CD14-positive monocyte (primary cell): ENCODE data around the gene C1orf105. TPM values are rescaled to one million over a fixed set of nuclear protein-coding genes. Genes with fewer than 3 reads are reported as not detected.

Source experiments
- DNase-seq, 3 donors: peaks; one replicate each; pipeline ENCODE4 v3.0.0-alpha.2; 2011 to 2022
- H2AFZ ChIP-seq: 2 replicates; pipeline ENCODE4 v1.6.0; 2012; ENCODE audit warnings: mild to moderate bottlenecking, low read depth, low read length, inconsistent platforms; ENCODE audit not compliant: insufficient read depth, poor library complexity, severe bottlenecking
- H3K27ac ChIP-seq, 2 donors: 1 replicate in 1 of 2; 2 replicates in 1 of 2; pipeline ENCODE4 v1.5.1; 2012 to 2013; ENCODE audit warnings: low read length in 2 of 2, control low read depth in 1 of 2, inconsistent platforms in 1 of 2, low read depth in 1 of 2, mild to moderate bottlenecking in 1 of 2
- H3K27me3 ChIP-seq, 2 donors: one replicate each; pipeline versions ENCODE4 v1.6.0 to v1.6.1; 2011 to 2013; ENCODE audit warnings: low read length in 2 of 2; ENCODE audit not compliant: control insufficient read depth in 2 of 2, insufficient read depth in 2 of 2
- H3K36me3 ChIP-seq, 2 donors: replicated peaks in 1 of 2; 1 replicate in 1 of 2; 2 replicates in 1 of 2; pipeline versions ENCODE4 v1.5.1 to v1.6.1; 2012 to 2013; ENCODE audit warnings: low read length in 2 of 2, control low read depth in 1 of 2, inconsistent platforms in 1 of 2, mild to moderate bottlenecking in 1 of 2; ENCODE audit not compliant: insufficient read depth in 2 of 2, control insufficient read depth in 1 of 2
- H3K4me1 ChIP-seq, 2 donors: 1 replicate in 1 of 2; 2 replicates in 1 of 2; pipeline versions ENCODE4 v1.5.1 to v1.6.1; 2012 to 2013; ENCODE audit warnings: low read length in 2 of 2, control low read depth in 1 of 2, inconsistent platforms in 1 of 2, mild to moderate bottlenecking in 1 of 2, moderate library complexity in 1 of 2; ENCODE audit not compliant: insufficient read depth in 2 of 2, control insufficient read depth in 1 of 2
- H3K4me2 ChIP-seq: replicated peaks from 2 replicates; pipeline ENCODE3; 2012; ENCODE audit warnings: low read length, moderate library complexity, mild to moderate bottlenecking; ENCODE audit not compliant: poor library complexity, severe bottlenecking; ENCODE audit errors: extremely low read depth
- H3K4me3 ChIP-seq, 3 experiments: fragments of 200-600 bp in 1 of 3; sonication (generic) in 1 of 3; replicated peaks in 1 of 3; 1 replicate in 2 of 3; 2 replicates in 1 of 3; pipeline ENCODE4 v1.5.1; 2011 to 2013; ENCODE audit warnings: low read length in 3 of 3, mild to moderate bottlenecking in 3 of 3, control low read depth in 2 of 3, low read depth in 2 of 3, inconsistent platforms in 1 of 3, moderate library complexity in 1 of 3
- H3K79me2 ChIP-seq: 2 replicates; pipeline ENCODE4 v1.6.0; 2012; ENCODE audit warnings: mild to moderate bottlenecking, control low read depth, inconsistent platforms, low read length, moderate library complexity; ENCODE audit not compliant: insufficient read depth
- H3K9ac ChIP-seq: 2 replicates; pipeline ENCODE4 v1.6.0; 2017; ENCODE audit warnings: low read length, mild to moderate bottlenecking; ENCODE audit not compliant: insufficient read depth, poor library complexity, severe bottlenecking
- H3K9me3 ChIP-seq, 2 donors: replicated peaks in 1 of 2; 1 replicate in 1 of 2; 2 replicates in 1 of 2; pipeline versions ENCODE4 v1.5.1 to v1.6.1; 2012 to 2013; ENCODE audit warnings: low read length in 2 of 2, control low read depth in 1 of 2; ENCODE audit not compliant: control insufficient read depth in 1 of 2, insufficient read depth in 1 of 2
- H4K20me1 ChIP-seq: 2 replicates; pipeline ENCODE4 v1.6.0; 2012; ENCODE audit warnings: mild to moderate bottlenecking, low read length, control low read depth, moderate library complexity; ENCODE audit not compliant: insufficient read depth
- H3K27ac Mint-ChIP-seq, 7 donors: one replicate each; pipeline ENCODE4 v1.8.0; 2020; ENCODE audit warnings: mild to moderate bottlenecking in 7 of 7, mixed read lengths in 7 of 7, moderate library complexity in 6 of 7, inconsistent platforms in 2 of 7
- H3K27me3 Mint-ChIP-seq, 3 donors: one replicate each; pipeline ENCODE4 v1.8.0; 2021 to 2022; ENCODE audit warnings: low read depth in 3 of 3, mild to moderate bottlenecking in 3 of 3, mixed read lengths in 3 of 3, moderate library complexity in 3 of 3, inconsistent platforms in 1 of 3
- H3K36me3 Mint-ChIP-seq, 2 donors: one replicate each; pipeline ENCODE4 v1.8.0; 2020; ENCODE audit warnings: mixed read lengths in 2 of 2, inconsistent platforms in 1 of 2, mild to moderate bottlenecking in 1 of 2
- H3K4me1 Mint-ChIP-seq: one replicate; pipeline ENCODE4 v1.8.0; 2020; ENCODE audit warnings: mild to moderate bottlenecking, mixed read lengths
- H3K4me3 Mint-ChIP-seq, 2 donors: one replicate each; pipeline ENCODE4 v1.8.0; 2020; ENCODE audit warnings: mild to moderate bottlenecking in 2 of 2, mixed read lengths in 2 of 2, moderate library complexity in 1 of 2
- H3K9me3 Mint-ChIP-seq, 7 donors: one replicate each; pipeline ENCODE4 v1.8.0; 2020 to 2022; ENCODE audit warnings: mixed read lengths in 7 of 7, mild to moderate bottlenecking in 6 of 7, moderate library complexity in 6 of 7, inconsistent platforms in 2 of 7
- CTCF ChIP-seq: fragments of 200-600 bp; IDR thresholded peaks from one replicate; pipeline ENCODE4 v1.8.0; 2022; ENCODE audit warnings: antibody characterized with exemption, mild to moderate bottlenecking
- WGBS: methylation state at CpG from one replicate; pipeline ENCODE4 v1.1.5; 2013; ENCODE audit warnings: missing lambda C conversion rate; ENCODE audit not compliant: insufficient coverage; 5-methylcytosine and 5-hydroxymethylcytosine counted together
- intact Hi-C, 2 donors: fragments of 100-400 bp; cut with micrococcal nuclease; formaldehyde crosslinking; loops; one replicate each; pipeline versions ENCODE4 v1.15.0 to v1.15.1; 2023
- polyA plus RNA-seq, 3 donors: library from polyadenylated mRNA; depleted of rRNA in 1 of 3; unstranded in 2 of 3; stranded (reverse) in 1 of 3; fragments of 300-500 nt in 2 of 3; fragments of >200 nt in 1 of 3; fragmentation: Illumina TruSeq in 2 of 3; gene quantifications; 1 replicate in 2 of 3; 2 replicates in 1 of 3; pipeline ENCODE4 v1.2.3, GENCODE V29; 2012 to 2021

The C1orf105 gene
- polyA plus RNA-seq, 3 donors, result not detected

GRCh38 chr1:172477216-172477615 lies 56.7 kb downstream of the C1orf105 start:
- Histone ChIP-seq H3K9me3 (no peaks in the 10 kb centered on the region), H3K9ac (no peak overlapping the region), H3K4me2 (no peak overlapping the region), H3K27ac (no peak overlapping the region), H3K79me2 (no peaks in the 10 kb centered on the region), H3K27me3 (no peaks in the 10 kb centered on the region), H2AFZ (no peak overlapping the region), H3K4me3 (no peak overlapping the region), H3K36me3 (no peaks in the 10 kb centered on the region), H4K20me1 (no peaks in the 10 kb centered on the region), H3K4me1 (peaks cover 19 to 29% of the 10 kb centered on the region in 2 donors)
- no peak for DNase-seq
- intact Hi-C loops, result no loop called here
- Mint-ChIP-seq H3K9me3 (peaks cover 0 to 5% (median 2%) of the 10 kb centered on the region in 7 donors), H3K27ac (no peak overlapping the region), H3K4me3 (no peak overlapping the region), H3K4me1 (peaks cover 42% of the 10 kb centered on the region), H3K27me3 (no peaks in the 10 kb centered on the region), H3K36me3 (no peaks in the 10 kb centered on the region)
- 100% methylated on average over 1 of the region's 2 CpGs for WGBS
- no peak for TF ChIP-seq CTCF

- no peak overlapping the region for H3K4me3 Mint-ChIP-seq
- no peak for DNase-seq
- peaks cover 14 to 24% of the 10 kb centered on the region in 2 donors for H3K4me1 ChIP-seq
- H3K4me2 ChIP-seq, result no peak overlapping the region
- intact Hi-C loops, result no loop called here
- peaks cover 0 to 5% (median 2%) of the 10 kb centered on the region in 7 donors for H3K9me3 Mint-ChIP-seq
- no peak overlapping the region for H3K9ac ChIP-seq
- no peaks in the 10 kb centered on the region for H3K79me2 ChIP-seq
- no peaks in the 10 kb centered on the region for H3K36me3 ChIP-seq
- H3K27me3 Mint-ChIP-seq, result peaks cover 0 to 1% (median 0%) of the 10 kb centered on the region in 3 donors
- no peak overlapping the region for H2AFZ ChIP-seq
- TF ChIP-seq CTCF, result no peak
- 89% methylated on average over 1 of the region's 1 CpG for WGBS
- H3K27ac ChIP-seq, result no peak overlapping the region
- no peaks in the 10 kb centered on the region for H3K9me3 ChIP-seq
- H4K20me1 ChIP-seq, result no peaks in the 10 kb centered on the region
- H3K27me3 ChIP-seq, result no peaks in the 10 kb centered on the region
- no peak overlapping the region for H3K4me3 ChIP-seq
- H3K4me1 Mint-ChIP-seq, result peaks cover 36% of the 10 kb centered on the region
- no peaks in the 10 kb centered on the region for H3K36me3 Mint-ChIP-seq
- H3K27ac Mint-ChIP-seq, result no peak overlapping the region
These were observed 57.3 kb downstream of the C1orf105 start for GRCh38 chr1:172477741-172478140.
